ENCODE measurements around the gene PNPLA3. TPM values are rescaled to one million over a fixed set of nuclear protein-coding genes. Genes with fewer than 3 reads are reported as not detected.

The PNPLA3 gene
- polyA plus RNA-seq, 1 of the 3 experiments (the other 2 are of a cell fraction) = 3.2 TPM

DNA sequence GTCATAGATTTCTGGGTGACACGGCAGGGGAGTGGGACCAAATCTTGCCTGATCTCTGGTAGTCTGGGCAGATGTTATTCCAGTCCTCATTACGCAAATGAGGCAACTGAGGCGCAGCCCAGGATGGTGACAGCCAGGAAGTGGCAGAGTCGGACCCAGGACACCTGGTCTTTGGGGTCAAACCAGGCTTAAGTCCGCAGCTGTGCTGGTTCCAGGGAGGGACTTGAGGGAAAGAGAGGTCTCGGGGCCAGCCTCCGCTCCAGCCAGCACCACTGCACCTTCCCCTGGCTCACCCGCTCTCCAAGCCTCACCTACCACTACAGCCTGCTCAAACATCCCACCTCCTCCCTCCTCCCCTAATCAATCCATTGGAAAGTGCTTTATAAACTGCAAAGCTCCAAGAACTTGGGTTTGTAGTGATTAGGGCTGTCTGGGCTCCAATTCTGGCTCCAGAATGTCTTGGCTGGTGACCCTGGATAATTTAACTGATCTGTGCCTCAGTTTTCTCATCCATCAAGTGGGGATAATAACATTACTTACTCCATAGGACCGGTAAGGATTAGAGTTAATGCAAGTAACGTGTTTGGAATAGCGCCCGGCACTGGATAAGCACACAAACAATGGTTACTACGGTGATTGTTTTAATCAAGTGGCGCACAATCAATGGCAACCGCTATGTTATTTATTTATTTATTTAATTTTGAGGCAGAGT, 31.3 kb upstream of the PNPLA3 start:
- Histone ChIP-seq H3K27ac (ENCODE audit: low read depth in 2 of 2, low read length in 1 of 2) (no peak overlapping the region), H3K4me2 (no peak overlapping the region), H4K20me1 (ENCODE audit: insufficient read depth) (no peaks in the 10 kb centered on the region), H3K4me1 (ENCODE audit: control insufficient read depth in 1 of 2, insufficient read depth in 2 of 2, low read depth in 1 of 2, low read length in 1 of 2) (peaks cover 0 to 2% of the 10 kb centered on the region in 2 experiments; a peak in 1 of 4 replicates), H3K9ac (no peak overlapping the region), H3K4me3 (ENCODE audit: low read depth in 2 of 2, low read length in 1 of 2) (no peak overlapping the region), H3K9me3 (no peaks in the 10 kb centered on the region), H2AFZ (ENCODE audit: low read depth) (no peak overlapping the region), H3K9me2 (no peaks in the 10 kb centered on the region), H3K27me3 (ENCODE audit: insufficient read depth) (no peaks in the 10 kb centered on the region; the same call in 1 of the 2 replicates), H3K36me3 (replicated peaks in 1 of 2; ENCODE audit: control insufficient read depth in 1 of 2, insufficient read depth in 2 of 2, low read length in 1 of 2) (no peaks in the 10 kb centered on the region), H3F3A (replicated peaks; ENCODE audit: insufficient read depth) (no peaks in the 10 kb centered on the region), H3K79me2 (ENCODE audit: insufficient read depth) (no peaks in the 10 kb centered on the region)
- no peak for TF ChIP-seq SIN3A (IDR thresholded peaks at IDR 0.05; ENCODE audit: borderline replicate concordance, low read depth, low read length)
- TF ChIP-seq RFX5 (IDR thresholded peaks at IDR 0.05; ENCODE audit: low read length) = no peak
- TF ChIP-seq, protein P1, sequence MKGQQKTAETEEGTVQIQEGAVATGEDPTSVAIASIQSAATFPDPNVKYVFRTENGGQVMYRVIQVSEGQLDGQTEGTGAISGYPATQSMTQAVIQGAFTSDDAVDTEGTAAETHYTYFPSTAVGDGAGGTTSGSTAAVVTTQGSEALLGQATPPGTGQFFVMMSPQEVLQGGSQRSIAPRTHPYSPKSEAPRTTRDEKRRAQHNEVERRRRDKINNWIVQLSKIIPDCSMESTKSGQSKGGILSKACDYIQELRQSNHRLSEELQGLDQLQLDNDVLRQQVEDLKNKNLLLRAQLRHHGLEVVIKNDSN (IDR thresholded peaks at IDR 0.05; ENCODE audit: borderline replicate concordance, low read depth) = no peak
- TF ChIP-seq, protein P2, sequence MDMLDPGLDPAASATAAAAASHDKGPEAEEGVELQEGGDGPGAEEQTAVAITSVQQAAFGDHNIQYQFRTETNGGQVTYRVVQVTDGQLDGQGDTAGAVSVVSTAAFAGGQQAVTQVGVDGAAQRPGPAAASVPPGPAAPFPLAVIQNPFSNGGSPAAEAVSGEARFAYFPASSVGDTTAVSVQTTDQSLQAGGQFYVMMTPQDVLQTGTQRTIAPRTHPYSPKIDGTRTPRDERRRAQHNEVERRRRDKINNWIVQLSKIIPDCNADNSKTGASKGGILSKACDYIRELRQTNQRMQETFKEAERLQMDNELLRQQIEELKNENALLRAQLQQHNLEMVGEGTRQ (IDR thresholded peaks at IDR 0.05; ENCODE audit: borderline replicate concordance, low read depth, low read length) = no peak
- no peak for TF ChIP-seq PBX3 (IDR thresholded peaks at IDR 0.05)
- no peak for TF ChIP-seq TCF12 (IDR thresholded peaks at IDR 0.05)
- TF ChIP-seq, protein P3, sequence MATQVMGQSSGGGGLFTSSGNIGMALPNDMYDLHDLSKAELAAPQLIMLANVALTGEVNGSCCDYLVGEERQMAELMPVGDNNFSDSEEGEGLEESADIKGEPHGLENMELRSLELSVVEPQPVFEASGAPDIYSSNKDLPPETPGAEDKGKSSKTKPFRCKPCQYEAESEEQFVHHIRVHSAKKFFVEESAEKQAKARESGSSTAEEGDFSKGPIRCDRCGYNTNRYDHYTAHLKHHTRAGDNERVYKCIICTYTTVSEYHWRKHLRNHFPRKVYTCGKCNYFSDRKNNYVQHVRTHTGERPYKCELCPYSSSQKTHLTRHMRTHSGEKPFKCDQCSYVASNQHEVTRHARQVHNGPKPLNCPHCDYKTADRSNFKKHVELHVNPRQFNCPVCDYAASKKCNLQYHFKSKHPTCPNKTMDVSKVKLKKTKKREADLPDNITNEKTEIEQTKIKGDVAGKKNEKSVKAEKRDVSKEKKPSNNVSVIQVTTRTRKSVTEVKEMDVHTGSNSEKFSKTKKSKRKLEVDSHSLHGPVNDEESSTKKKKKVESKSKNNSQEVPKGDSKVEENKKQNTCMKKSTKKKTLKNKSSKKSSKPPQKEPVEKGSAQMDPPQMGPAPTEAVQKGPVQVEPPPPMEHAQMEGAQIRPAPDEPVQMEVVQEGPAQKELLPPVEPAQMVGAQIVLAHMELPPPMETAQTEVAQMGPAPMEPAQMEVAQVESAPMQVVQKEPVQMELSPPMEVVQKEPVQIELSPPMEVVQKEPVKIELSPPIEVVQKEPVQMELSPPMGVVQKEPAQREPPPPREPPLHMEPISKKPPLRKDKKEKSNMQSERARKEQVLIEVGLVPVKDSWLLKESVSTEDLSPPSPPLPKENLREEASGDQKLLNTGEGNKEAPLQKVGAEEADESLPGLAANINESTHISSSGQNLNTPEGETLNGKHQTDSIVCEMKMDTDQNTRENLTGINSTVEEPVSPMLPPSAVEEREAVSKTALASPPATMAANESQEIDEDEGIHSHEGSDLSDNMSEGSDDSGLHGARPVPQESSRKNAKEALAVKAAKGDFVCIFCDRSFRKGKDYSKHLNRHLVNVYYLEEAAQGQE (IDR thresholded peaks at IDR 0.05; ENCODE audit: low read depth, low read length) = no peak
- TF ChIP-seq, protein P4, sequence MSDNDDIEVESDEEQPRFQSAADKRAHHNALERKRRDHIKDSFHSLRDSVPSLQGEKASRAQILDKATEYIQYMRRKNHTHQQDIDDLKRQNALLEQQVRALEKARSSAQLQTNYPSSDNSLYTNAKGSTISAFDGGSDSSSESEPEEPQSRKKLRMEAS (IDR thresholded peaks at IDR 0.05; ENCODE audit: low read depth) = no peak
- no peak for TF ChIP-seq NRF1 (IDR thresholded peaks at IDR 0.05; ENCODE audit: low read depth, low read length)
- no peak for TF ChIP-seq RAD21 (IDR thresholded peaks at IDR 0.05; ENCODE audit: low read length)
- ChIA-PET CTCF (interaction anchor here (0.9 kb wide), 1 partner anchor 9 kb away, joined by 3 read pairs; no protein-coding TSS in a partner anchor), POLR2A (no interaction called here)
- WGBS (ENCODE audit: low lambda C conversion rate) = 85% methylated on average over 8 of the region's 15 CpGs
- no peak for DNase-seq

Measured in SK-N-SH (cell line).